Transverse colon (tissue), 4 donors: ENCODE measurements around the gene DARS2. TPM values are rescaled to one million over a fixed set of nuclear protein-coding genes. Genes with fewer than 3 reads are reported as not detected.
"Not testable (repeated sequence)": the region's sequence is repeated elsewhere in the genome, so short reads cannot be mapped to it uniquely, and the experiment has no call there.

Experiments used
- DNase-seq: peaks from one replicate; pipeline ENCODE4 v3.0.0-alpha.2; 2019
- H3K27ac ChIP-seq, 4 donors: fragments of 200-600 bp; sonication (generic); 2 replicates each; pipeline ENCODE4 v1.5.1; 2016 to 2018; ENCODE audit warnings: inconsistent platforms in 4 of 4
- H3K27me3 ChIP-seq: fragments of 200-600 bp; sonication (generic); 2 replicates; pipeline ENCODE4 v1.5.1; 2017; ENCODE audit warnings: inconsistent platforms
- H3K36me3 ChIP-seq, 4 donors: fragments of 200-600 bp; sonication (generic); 2 replicates each; pipeline ENCODE4 v1.5.1; 2017 to 2019; ENCODE audit warnings: inconsistent platforms in 4 of 4
- H3K4me1 ChIP-seq, 4 donors: fragments of 200-600 bp; sonication (generic); 2 replicates each; pipeline ENCODE4 v1.5.1; 2017 to 2020; ENCODE audit warnings: inconsistent platforms in 4 of 4
- H3K4me3 ChIP-seq, 4 donors: fragments of 200-600 bp; sonication (generic); 1 replicate in 1 of 4; 2 replicates in 3 of 4; pipeline versions ENCODE4 v1.5.1 to v1.6.1; 2017 to 2019; ENCODE audit warnings: inconsistent platforms in 4 of 4
- H3K9me3 ChIP-seq, 2 donors: fragments of 200-600 bp; sonication (generic); 2 replicates each; pipeline ENCODE4 v1.5.1; 2017 to 2019; ENCODE audit warnings: inconsistent platforms in 2 of 2
- EP300 ChIP-seq: sonication (generic); formaldehyde crosslinking; IDR thresholded peaks from one replicate; pipeline ENCODE4 v1.6.1; 2017; ENCODE audit warnings: antibody characterized with exemption, low read depth
- POLR2A ChIP-seq: fragments of 450-650 bp; IDR thresholded peaks from one replicate; pipeline ENCODE4 v1.6.1; 2016; ENCODE audit warnings: antibody characterized with exemption, mild to moderate bottlenecking, moderate library complexity
- POLR2AphosphoS5 ChIP-seq, 3 donors: sonication (generic); formaldehyde crosslinking; IDR thresholded peaks; one replicate each; pipeline ENCODE4 v1.6.1; 2016; ENCODE audit warnings: antibody characterized with exemption in 3 of 3
- WGBS, 2 donors: methylation state at CpG; one replicate each; pipeline ENCODE4 v1.1.5; 2018; ENCODE audit warnings: low coverage in 1 of 2; 5-methylcytosine and 5-hydroxymethylcytosine counted together
- in situ Hi-C, 4 donors: fragments of 200-750 bp; cut with MboI; loops; one replicate each; pipeline versions ENCODE4 v1.15.0 to v1.15.1; 2017; ENCODE audit warnings: low sequenced_read_pairs in 3 of 4, low pct_ligation_motif_present in 1 of 4, low pct_unique_long_range_greater_than_20kb in 1 of 4
- intact Hi-C: fragments of 100-400 bp; cut with DNase I; formaldehyde crosslinking; loops from one replicate; pipeline ENCODE4 v1.15.1; 2023; ENCODE audit warnings: low total_unique reads
- total RNA-seq, 4 donors: library from RNA; depleted of rRNA; stranded (reverse); fragments of >200 nt; gene quantifications; one replicate each; pipeline ENCODE4 v1.1.0, GENCODE V29; 2016
- TF ChIP-seq, protein P1 (sequence below), 5 experiments: fragments of 200-600 bp in 3 of 5; fragments of 450-650 bp in 2 of 5; sonication (generic) in 3 of 5; IDR thresholded peaks; 1 replicate in 2 of 5; 2 replicates in 3 of 5; pipeline ENCODE4 v1.5.1; 2016 to 2017; ENCODE audit warnings: antibody characterized with exemption in 5 of 5, inconsistent platforms in 3 of 5, mild to moderate bottlenecking in 2 of 5, moderate library complexity in 1 of 5

Gene DARS2
- total RNA-seq, 4 donors from 2014 or later: 12.0 to 19.7 (median 16.6) TPM

DNA sequence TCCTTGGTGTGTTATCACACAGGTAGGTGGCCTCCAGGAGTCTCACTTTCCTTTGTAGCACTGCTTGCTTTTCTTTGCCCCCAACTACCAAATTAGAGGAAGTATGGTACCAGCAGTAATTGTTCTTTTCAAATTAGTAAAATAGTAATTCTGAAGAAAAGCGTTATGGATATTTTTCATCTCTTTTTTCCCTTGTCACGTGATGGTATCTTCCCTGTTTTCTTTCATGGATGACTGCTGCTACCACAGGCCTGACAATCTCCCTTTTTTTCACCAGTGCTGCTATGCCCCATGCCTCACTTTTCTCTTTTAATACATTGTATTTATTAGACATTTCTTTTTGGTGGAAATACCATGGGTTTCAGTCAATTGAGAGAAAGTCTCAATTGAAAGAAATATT, 47.0 kb downstream of the DARS2 start:
- DNase-seq: no peak
- Histone ChIP-seq H3K27me3 (no peaks in the 10 kb centered on the region), H3K4me1 (peaks cover 5 to 32% (median 21%) of the 10 kb centered on the region in 4 donors), H3K27ac (no peak overlapping the region), H3K9me3 (no peaks in the 10 kb centered on the region), H3K36me3 (peaks cover 0 to 6% (median 0%) of the 10 kb centered on the region in 4 donors), H3K4me3 (no peak overlapping the region)
- in situ Hi-C loops: no loop called here
- WGBS, 2 donors: 85 to 92% methylated on average over 2 of the region's 2 CpGs
- TF ChIP-seq POLR2A: no peak
- TF ChIP-seq POLR2AphosphoS5 (IDR thresholded peaks at IDR 0.05): no peak
- TF ChIP-seq EP300: no peak
- TF ChIP-seq, protein P1, sequence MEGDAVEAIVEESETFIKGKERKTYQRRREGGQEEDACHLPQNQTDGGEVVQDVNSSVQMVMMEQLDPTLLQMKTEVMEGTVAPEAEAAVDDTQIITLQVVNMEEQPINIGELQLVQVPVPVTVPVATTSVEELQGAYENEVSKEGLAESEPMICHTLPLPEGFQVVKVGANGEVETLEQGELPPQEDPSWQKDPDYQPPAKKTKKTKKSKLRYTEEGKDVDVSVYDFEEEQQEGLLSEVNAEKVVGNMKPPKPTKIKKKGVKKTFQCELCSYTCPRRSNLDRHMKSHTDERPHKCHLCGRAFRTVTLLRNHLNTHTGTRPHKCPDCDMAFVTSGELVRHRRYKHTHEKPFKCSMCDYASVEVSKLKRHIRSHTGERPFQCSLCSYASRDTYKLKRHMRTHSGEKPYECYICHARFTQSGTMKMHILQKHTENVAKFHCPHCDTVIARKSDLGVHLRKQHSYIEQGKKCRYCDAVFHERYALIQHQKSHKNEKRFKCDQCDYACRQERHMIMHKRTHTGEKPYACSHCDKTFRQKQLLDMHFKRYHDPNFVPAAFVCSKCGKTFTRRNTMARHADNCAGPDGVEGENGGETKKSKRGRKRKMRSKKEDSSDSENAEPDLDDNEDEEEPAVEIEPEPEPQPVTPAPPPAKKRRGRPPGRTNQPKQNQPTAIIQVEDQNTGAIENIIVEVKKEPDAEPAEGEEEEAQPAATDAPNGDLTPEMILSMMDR (IDR thresholded peaks at IDR 0.05): no peak
- intact Hi-C loops: no loop called here

DNA sequence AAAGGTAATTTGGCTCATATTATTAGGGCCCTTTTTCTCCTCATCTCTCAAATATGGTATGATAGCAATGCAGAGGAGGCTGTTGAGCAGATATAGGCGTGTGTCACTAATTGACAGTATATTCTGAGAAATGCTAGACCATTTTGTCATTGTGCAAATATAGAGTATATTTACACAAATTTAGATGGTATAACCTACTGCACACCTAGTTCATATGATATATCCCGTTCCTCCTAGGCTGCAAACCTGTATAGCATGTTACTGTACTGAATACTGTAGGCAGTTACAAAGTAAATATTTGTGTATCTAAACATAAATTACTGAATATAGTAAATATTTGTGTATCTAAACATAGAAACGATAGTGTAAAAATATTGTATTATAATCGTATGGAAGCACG, 52.3 kb downstream of the DARS2 start:
- H3K4me3 ChIP-seq: no peak overlapping the region
- in situ Hi-C loops: no loop called here
- peaks cover 0 to 6% (median 0%) of the 10 kb centered on the region in 4 donors for H3K36me3 ChIP-seq
- intact Hi-C loops: no loop called here
- H3K9me3 ChIP-seq: no peaks in the 10 kb centered on the region
- WGBS, 2 donors: 74 to 78% methylated on average over 5 of the region's 5 CpGs
- H3K27me3 ChIP-seq: no peaks in the 10 kb centered on the region
- TF ChIP-seq EP300 (no peak), POLR2A (no peak), POLR2AphosphoS5 (IDR thresholded peaks at IDR 0.05) (no peak)
- TF ChIP-seq, protein P1 (IDR thresholded peaks at IDR 0.05): no peak
- H3K4me1 ChIP-seq: no peaks in the 10 kb centered on the region
- no peak for DNase-seq
- no peak overlapping the region for H3K27ac ChIP-seq

DNA sequence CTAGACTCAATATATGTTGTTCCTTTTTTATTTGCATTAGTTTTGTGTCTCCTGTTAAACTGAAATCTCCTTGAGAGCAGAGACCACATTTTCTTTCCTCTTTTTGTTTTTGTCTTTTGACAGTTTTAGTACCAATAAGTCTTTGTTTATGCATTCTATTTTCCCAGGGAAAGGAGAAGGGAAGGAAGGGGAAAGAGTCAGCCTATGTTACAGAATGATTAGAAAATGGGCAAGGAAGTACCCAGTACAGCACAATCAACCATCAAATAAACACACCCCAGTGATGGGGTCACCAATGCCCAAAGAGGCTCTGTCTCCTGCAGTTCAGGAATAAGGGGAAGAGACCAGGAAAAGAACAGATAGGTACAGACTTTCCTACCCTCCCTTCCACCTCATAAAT, 53.8 kb downstream of the DARS2 start:
- intact Hi-C loops (no loop called here), in situ Hi-C loops (no loop called here)
- H3K27me3 ChIP-seq: no peaks in the 10 kb centered on the region
- H3K9me3 ChIP-seq: no peaks in the 10 kb centered on the region
- no peak overlapping the region for H3K4me3 ChIP-seq
- H3K4me1 ChIP-seq: no peaks in the 10 kb centered on the region
- no peak for DNase-seq
- H3K36me3 ChIP-seq: peaks cover 0 to 6% (median 0%) of the 10 kb centered on the region in 4 donors
- no peak for TF ChIP-seq POLR2AphosphoS5 (IDR thresholded peaks at IDR 0.05)
- TF ChIP-seq POLR2A: no peak
- TF ChIP-seq, protein P1 (IDR thresholded peaks at IDR 0.05): no peak
- no peak for TF ChIP-seq EP300
- no peak overlapping the region for H3K27ac ChIP-seq

DNA sequence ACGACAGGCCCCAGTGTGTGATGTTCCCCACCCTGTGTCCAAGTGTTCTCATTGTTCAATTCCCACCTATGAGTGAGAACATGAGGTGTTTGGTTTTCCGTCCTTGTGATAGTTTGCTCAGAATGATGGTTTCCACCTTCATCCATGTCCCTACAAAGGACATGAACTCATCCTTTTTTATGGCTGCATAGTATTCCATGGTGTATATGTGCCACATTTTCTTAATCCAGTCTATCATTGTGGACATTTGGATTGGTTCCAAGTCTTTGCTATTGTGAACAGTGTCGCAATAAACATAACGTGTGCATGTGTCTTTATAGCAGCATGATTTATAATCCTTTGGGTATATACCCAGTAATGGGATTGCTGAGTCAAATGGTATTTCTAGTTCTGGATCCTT, 56.6 kb downstream of the DARS2 start:
- H3K9me3 ChIP-seq, H3K4me1 ChIP-seq, in situ Hi-C loops, DNase-seq, intact Hi-C loops, H3K27ac ChIP-seq, H3K4me3 ChIP-seq, H3K27me3 ChIP-seq, H3K36me3 ChIP-seq: not testable (repeated sequence)
- WGBS, 2 donors: 88 to 90% methylated on average over 3 to 4 of the region's 4 CpGs

DNA sequence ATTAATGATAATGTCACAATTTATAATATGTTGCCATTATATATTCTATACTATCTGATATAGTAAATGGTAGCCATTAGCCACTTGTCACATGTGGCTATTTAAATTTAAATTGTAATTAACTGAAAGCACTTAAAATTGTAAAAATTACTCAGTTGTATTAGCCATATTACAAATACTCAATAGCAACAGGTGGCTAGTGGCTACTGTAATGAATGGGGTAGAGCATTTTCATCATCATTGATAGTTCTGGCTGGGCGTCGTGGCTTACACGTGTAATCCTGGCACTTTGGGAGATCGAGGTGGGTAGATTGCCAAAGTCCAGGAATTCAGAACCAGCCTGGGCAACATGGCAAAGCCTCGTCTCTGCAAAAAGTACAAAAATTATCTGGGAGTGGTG, 60.2 kb downstream of the DARS2 start:
- Histone ChIP-seq H3K36me3 (peaks cover 0 to 11% (median 5%) of the 10 kb centered on the region in 4 donors), H3K4me3 (no peak overlapping the region), H3K27me3 (no peaks in the 10 kb centered on the region), H3K9me3 (no peaks in the 10 kb centered on the region), H3K27ac (no peak overlapping the region), H3K4me1 (no peaks in the 10 kb centered on the region)
- intact Hi-C loops (no loop called here), in situ Hi-C loops (no loop called here)
- TF ChIP-seq, protein P1 (IDR thresholded peaks at IDR 0.05): no peak
- TF ChIP-seq POLR2AphosphoS5 (IDR thresholded peaks at IDR 0.05) (no peak), EP300 (no peak), POLR2A (no peak)
- WGBS, 2 donors: 96% methylated on average over 5 of the region's 5 CpGs; no CpG with 5 or more reads in 1 of the 2 donors
- DNase-seq: no peak
